ENCODE results near the gene LRCH4. TPM values are rescaled to one million over a fixed set of nuclear protein-coding genes. Genes with fewer than 3 reads are reported as not detected.

The LRCH4 gene
- total RNA-seq, 1 experiment from 2014 or later = 66.4 TPM

DNA sequence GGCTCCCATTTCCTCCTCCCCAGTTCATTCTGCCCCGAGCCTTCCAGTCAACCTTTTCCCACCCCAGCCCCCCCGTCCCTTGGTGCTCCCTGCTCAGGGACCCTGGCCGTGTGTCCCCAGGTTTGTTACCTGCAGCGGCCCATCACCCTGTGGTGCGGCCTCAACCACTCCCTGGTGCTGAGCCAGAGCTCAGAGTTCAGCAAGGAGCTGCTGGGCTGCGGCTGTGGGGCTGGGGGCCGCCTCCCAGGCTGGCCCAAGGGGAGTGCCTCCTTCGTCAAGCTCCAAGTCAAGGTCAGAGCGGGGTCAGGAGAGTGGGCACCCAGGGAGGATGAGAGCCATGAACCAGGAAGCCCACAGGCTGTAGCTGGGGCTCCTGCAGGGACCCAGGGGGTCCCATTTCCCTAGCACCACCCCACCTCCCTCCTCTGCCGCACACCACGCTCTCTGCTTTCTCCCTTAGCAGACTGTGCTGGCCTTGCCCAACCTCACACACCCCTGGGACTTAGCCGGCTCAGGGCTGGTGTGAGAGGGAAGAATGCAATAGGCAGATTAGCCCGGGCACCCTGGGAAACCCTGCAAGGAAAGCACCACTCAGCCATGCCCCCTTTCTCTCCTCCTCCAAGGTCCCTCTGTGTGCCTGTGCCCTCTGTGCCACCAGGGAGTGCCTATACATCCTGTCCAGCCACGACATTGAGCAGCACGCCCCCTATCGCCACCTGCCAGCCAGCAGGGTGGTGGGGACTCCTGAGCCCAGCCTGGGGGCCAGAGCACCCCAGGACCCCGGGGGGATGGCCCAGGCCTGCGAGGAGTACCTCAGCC is 14.2 kb upstream of the LRCH4 start:
- CTCF ChIA-PET = no interaction called here
- no peak for TF ChIP-seq SIN3A (IDR thresholded peaks at IDR 0.05; ENCODE audit: borderline replicate concordance, insufficient read depth, low read depth, low read length)
- no peak for TF ChIP-seq POLR2AphosphoS5 (IDR thresholded peaks at IDR 0.05; ENCODE audit: low read depth, low read length)
- TF ChIP-seq TCF7L2 (IDR thresholded peaks at IDR 0.05; ENCODE audit: low read depth, low read length) = no peak
- TF ChIP-seq, protein P1, sequence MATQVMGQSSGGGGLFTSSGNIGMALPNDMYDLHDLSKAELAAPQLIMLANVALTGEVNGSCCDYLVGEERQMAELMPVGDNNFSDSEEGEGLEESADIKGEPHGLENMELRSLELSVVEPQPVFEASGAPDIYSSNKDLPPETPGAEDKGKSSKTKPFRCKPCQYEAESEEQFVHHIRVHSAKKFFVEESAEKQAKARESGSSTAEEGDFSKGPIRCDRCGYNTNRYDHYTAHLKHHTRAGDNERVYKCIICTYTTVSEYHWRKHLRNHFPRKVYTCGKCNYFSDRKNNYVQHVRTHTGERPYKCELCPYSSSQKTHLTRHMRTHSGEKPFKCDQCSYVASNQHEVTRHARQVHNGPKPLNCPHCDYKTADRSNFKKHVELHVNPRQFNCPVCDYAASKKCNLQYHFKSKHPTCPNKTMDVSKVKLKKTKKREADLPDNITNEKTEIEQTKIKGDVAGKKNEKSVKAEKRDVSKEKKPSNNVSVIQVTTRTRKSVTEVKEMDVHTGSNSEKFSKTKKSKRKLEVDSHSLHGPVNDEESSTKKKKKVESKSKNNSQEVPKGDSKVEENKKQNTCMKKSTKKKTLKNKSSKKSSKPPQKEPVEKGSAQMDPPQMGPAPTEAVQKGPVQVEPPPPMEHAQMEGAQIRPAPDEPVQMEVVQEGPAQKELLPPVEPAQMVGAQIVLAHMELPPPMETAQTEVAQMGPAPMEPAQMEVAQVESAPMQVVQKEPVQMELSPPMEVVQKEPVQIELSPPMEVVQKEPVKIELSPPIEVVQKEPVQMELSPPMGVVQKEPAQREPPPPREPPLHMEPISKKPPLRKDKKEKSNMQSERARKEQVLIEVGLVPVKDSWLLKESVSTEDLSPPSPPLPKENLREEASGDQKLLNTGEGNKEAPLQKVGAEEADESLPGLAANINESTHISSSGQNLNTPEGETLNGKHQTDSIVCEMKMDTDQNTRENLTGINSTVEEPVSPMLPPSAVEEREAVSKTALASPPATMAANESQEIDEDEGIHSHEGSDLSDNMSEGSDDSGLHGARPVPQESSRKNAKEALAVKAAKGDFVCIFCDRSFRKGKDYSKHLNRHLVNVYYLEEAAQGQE (IDR thresholded peaks at IDR 0.05; ENCODE audit: insufficient read depth in 1 of 2, low read depth in 2 of 2, low read length in 1 of 2) = no peak
- Histone ChIP-seq H3K9me3 (ENCODE audit: control insufficient read depth, insufficient read depth, low read depth, low read length) (no peaks in the 10 kb centered on the region), H3K36me3 (ENCODE audit: control insufficient read depth, insufficient read depth, low read length) (no peaks in the 10 kb centered on the region), H3K4me3 (ENCODE audit: low read depth in 2 of 2, low read length in 2 of 2) (no peak overlapping the region), H3K4me1 (ENCODE audit: control insufficient read depth, insufficient read depth, low read length) (no peaks in the 10 kb centered on the region; the same call in 1 of the 2 replicates), H3K27ac (ENCODE audit: low read length) (no peak overlapping the region), H3K27me3 (ENCODE audit: control insufficient read depth, insufficient read depth, low read length) (no peaks in the 10 kb centered on the region)
- BruUV-seq (replicated peaks) = no TSS peak
- no peak for ATAC-seq
- in situ Hi-C loops (cut with HindIII; ENCODE audit: low pct_unique_long_range_greater_than_20kb, low sequenced_read_pairs) = no loop called here
- POLR2A ChIA-PET = no interaction called here
- intact Hi-C loops (cut with micrococcal nuclease; ENCODE audit: unreplicated experiment) = no loop called here
- DNase-seq (ENCODE audit: low read depth, low spot score) = no peak

DNA sequence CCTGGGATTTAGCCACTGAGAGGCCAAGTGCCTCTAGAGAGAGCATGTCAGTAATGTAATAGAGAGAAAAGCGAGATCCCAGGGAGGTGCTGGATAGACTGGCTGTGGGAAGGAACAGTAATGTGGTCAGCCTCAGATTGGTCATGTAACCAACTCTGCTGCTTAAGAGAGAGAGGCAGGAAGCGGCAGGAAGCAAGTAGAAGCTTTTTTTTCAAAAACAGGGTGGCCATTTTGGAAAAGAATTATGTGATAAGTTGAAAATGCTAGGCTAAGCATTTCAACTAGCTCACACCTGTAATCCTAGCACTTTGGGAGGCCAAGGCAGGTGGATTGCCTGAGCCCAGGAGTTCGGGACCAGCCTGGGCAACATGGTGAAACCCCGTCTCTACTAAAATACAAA is 12.5 kb upstream of the LRCH4 start:
- in situ Hi-C loops (cut with HindIII; ENCODE audit: low pct_unique_long_range_greater_than_20kb, low sequenced_read_pairs) = no loop called here
- Histone ChIP-seq H3K36me3 (ENCODE audit: control insufficient read depth, insufficient read depth, low read length) (no peaks in the 10 kb centered on the region), H3K27me3 (ENCODE audit: control insufficient read depth, insufficient read depth, low read length) (no peaks in the 10 kb centered on the region), H3K4me3 (ENCODE audit: low read depth in 2 of 2, low read length in 2 of 2) (no peak overlapping the region), H3K27ac (ENCODE audit: low read length) (no peak overlapping the region), H3K9me3 (ENCODE audit: control insufficient read depth, insufficient read depth, low read depth, low read length) (no peaks in the 10 kb centered on the region), H3K4me1 (ENCODE audit: control insufficient read depth, insufficient read depth, low read length) (no peaks in the 10 kb centered on the region; the same call in 1 of the 2 replicates)
- TF ChIP-seq, protein P1 (IDR thresholded peaks at IDR 0.05; ENCODE audit: insufficient read depth in 1 of 2, low read depth in 2 of 2, low read length in 1 of 2) = no peak
- no peak for TF ChIP-seq POLR2AphosphoS5 (IDR thresholded peaks at IDR 0.05; ENCODE audit: low read depth, low read length)
- TF ChIP-seq TCF7L2 (IDR thresholded peaks at IDR 0.05; ENCODE audit: low read depth, low read length) = no peak
- TF ChIP-seq, protein P2, sequence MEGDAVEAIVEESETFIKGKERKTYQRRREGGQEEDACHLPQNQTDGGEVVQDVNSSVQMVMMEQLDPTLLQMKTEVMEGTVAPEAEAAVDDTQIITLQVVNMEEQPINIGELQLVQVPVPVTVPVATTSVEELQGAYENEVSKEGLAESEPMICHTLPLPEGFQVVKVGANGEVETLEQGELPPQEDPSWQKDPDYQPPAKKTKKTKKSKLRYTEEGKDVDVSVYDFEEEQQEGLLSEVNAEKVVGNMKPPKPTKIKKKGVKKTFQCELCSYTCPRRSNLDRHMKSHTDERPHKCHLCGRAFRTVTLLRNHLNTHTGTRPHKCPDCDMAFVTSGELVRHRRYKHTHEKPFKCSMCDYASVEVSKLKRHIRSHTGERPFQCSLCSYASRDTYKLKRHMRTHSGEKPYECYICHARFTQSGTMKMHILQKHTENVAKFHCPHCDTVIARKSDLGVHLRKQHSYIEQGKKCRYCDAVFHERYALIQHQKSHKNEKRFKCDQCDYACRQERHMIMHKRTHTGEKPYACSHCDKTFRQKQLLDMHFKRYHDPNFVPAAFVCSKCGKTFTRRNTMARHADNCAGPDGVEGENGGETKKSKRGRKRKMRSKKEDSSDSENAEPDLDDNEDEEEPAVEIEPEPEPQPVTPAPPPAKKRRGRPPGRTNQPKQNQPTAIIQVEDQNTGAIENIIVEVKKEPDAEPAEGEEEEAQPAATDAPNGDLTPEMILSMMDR (IDR thresholded peaks at IDR 0.05) = no peak
- no peak for TF ChIP-seq SIN3A (IDR thresholded peaks at IDR 0.05; ENCODE audit: borderline replicate concordance, insufficient read depth, low read depth, low read length)
- DNase-seq (ENCODE audit: low read depth, low spot score) = no peak
- BruUV-seq (replicated peaks) = no TSS peak
- POLR2A ChIA-PET = interaction anchor here (0.6 kb wide), 2 partner anchors 12 to 14 kb away, joined by 3 to 7 read pairs; partner anchors contain the start of gene FBXO24
- no peak for ATAC-seq
- CTCF ChIA-PET = no interaction called here
- intact Hi-C loops (cut with micrococcal nuclease; ENCODE audit: unreplicated experiment) = no loop called here
